IPS-NIHi7 (cell line): ENCODE data around the gene ACTRT2.

Experiments
- DNase-seq: peaks from one replicate; pipeline ENCODE4 v3.0.0; 2012; ENCODE audit warnings: mixed read lengths; ENCODE audit errors: extremely low spot score

Gene ACTRT2

DNA sequence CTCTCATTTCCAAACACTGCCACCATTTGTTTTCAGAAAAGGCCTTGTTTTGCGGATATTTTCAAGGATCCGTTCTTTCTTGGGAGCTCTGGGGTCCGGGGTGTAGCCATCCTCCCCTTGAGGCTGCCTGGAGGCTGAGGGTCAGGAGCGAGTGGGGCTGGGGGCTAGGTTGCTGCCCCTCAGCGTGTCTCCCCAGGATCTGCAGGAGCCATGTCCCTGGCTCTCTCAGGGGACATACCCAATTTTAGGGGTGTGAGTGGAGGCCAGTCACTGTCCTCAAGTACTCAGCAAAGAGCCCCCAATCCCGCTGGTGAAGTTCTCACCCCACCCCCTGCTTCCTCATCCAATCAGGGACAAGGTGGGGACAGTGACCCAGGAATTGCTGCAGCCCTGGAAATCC, 32.7 kb downstream of the ACTRT2 start:
- no peak for DNase-seq

DNA sequence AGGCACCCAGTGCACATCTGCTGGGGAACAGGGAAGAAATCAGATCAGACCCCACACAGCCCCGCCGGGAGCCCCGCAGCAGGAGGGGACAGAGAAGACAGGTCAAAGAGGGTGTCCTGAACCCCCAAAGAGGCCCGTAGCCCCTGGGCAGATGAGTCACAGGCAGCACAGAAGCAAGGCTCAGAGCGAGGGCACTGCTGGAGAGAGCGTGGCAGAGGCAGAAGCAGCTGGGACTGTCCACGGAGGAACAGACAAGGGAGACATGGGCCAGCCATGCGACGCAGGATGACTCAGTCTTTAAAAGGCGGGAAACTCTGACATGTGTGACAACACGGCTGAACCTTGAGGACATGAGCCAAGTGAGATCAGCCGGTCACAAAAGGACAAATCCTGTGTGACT, 33.2 kb downstream of the ACTRT2 start:
- no peak for DNase-seq

- no peak for DNase-seq
These were observed 33.8 kb downstream of the ACTRT2 start for GRCh38 chr1:3055051-3055450.

DNA sequence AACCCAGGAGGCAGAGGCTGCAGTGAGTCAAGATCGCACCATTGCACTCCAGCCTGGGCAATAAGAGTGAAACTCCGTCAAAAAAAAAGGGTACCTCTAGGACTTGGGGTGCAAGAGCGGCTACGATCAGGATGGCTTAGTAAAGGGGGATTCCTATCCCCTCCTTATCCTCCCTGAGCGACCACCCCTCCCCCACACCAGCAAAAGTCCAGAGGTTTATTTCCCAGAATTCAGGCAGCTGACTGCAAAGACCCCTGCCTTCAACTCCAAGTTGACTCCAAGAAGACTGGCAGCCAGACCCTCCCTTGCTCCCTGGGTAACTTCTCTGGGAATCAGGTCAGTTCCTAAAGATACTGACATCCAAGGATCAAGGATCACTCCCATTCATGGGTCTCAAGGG, 35.4 kb downstream of the ACTRT2 start:
- DNase-seq = no peak

- DNase-seq = no peak
These were observed 37.2 kb downstream of the ACTRT2 start for GRCh38 chr1:3058263-3059030.

DNA sequence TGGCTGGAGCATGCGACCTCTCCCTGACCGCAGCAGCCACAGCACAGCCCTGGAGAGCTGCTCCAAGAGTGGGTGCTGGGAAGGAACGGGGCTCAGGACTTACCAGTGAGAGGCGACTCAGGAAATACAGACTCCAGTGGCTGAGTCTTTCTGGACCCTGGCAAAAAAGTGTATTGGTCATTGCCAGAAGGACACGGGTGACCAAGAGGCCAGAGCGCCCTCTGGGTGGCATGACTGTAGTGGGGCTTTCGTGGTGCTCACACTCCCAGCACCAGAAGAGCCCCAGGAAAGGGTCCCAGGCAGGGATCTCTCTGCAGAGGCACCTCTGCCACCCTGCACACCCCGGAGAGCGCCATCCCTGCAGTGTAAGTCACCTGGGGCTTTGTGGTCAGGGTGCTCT, 38.9 kb downstream of the ACTRT2 start:
- DNase-seq = no peak

DNA sequence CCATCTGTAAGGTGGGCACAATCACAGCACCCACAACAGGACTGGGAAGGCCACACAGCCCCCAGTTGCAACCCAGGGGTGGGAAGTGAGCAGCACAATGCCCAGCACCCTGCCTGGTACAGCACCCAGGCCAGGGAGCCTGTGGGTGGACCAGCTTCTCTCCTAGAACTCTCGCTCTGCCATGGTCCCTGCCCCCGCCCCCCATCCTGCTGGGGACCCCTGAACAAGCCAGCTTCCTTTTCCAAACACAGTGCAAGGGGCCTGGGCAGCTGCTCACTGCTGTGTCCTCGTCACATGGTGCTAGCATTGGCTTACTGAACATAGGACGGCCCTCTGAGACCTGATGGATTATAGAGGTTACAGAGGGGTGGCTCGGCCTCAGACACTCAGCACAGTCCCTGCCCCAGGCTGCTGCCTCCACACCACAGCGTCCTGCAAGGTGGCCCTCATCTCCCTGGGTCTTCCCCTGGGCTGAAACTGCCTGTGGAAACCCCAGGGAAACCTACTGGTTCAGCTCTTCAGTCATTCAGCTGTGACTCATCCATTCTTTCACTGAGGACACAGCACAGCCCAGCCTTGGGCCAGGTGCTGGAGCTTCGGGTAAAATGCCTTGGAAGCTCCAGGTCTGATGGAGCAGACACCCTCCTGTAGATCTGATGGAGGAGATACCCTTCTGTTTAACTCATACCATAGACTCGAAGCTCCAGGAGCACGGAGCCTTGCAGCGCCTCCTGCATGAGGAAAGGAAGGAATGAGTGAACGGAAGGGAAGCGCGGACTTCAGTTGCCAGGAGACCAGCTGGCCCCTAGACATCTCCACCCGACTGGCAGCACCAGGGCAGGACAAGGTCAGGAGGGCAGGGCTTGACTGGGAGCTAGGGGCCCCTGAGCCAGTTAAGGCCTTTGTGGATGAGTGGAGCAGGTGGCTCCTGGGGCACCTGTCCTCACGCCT, 39.6 kb downstream of the ACTRT2 start:
- DNase-seq = no peak

GRCh38 chr1:3061566-3061965, 40.3 kb downstream of the ACTRT2 start:
- DNase-seq = no peak

GRCh38 chr1:3061981-3062615, 40.8 kb downstream of the ACTRT2 start:
- DNase-seq = no peak

DNA sequence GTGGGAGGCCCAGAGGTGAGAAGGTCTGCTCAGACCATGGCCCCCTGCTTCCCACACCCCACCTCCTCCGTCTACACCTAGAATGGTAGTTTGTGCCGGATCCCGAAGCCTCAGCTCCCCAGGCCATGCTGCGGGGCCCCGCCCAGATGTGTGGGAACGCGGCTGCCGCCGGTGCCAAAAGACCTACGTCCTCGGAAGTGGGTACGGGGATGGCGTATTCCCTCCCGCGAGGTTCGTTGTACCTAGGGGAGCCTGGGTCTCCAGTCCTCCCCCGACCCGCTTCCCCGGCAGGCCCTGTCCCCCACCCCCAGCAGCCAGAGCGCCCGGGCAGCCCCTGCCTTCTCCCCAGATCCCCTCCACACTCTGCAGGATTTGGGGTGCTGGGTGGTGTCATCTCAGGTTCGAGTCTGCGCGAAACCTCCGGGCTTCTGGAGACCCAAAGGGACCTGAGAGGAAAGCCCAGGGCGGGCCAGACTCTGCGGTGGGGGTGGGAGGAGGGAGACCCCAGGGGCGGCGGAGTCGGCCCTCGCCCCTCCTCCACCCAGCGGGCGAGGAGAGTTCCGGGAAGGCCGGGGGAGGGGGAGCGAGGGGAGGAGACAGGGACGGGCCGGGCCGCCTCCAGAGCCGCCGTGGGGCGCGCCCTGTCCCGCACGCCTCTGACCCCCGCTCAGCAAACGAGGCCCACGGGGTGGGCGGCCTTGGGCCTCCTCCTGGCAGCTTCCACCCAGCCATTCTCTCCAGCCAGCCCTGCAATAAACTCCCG, 41.5 kb downstream of the ACTRT2 start:
- DNase-seq = no peak

DNA sequence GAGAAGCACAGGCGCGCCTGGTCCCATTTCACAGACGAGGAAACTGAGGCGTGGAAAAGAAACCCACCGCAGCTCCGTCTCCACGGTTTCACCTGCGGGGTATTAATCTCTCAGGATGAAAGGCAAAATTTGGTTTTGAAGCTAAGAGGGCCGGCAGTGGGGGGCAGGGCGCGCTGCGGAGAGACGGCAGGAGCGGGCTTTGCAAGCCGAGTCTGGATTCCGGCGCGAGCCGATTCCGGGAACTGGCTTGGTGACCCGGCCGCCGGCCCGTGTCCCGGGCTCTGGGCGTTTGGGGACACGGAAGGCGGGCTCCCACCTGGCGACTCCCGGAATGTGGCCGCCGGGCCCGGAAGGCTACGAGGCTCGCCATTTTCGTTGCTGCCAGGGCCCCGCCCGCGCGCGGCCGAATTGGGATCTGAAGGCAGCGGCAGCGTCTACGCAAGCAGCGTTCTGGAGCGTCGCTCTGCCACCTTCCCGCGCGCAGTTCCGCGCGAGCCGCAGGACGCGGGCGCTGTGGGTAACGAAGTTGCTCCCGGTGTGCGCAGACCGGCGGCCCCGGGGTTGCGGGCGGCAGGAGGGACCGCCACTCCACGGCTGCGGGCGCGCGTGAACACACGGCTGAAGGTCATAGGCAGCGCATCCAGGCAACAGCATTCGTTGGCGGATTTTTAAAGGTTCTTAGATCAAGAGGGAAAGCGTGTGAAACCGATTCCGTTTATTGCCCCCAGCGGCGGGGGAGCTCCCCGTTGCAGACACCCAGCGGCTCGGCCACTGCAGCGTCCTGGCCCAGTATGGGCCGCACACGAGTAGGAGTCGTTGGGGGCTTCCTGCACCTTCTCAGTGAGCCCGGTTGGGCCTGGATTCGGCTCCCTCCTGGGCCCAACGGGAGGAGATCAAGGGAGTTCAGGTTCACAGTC, 42.4 kb downstream of the ACTRT2 start:
- no peak for DNase-seq

GRCh38 chr1:3064296-3064850, 43.1 kb downstream of the ACTRT2 start:
- DNase-seq = no peak

- DNase-seq = no peak
These were observed 43.6 kb downstream of the ACTRT2 start for GRCh38 chr1:3064901-3065300.

- DNase-seq = no peak
These were observed 44.1 kb downstream of the ACTRT2 start for GRCh38 chr1:3065396-3065795.

- no peak for DNase-seq
These were observed 44.5 kb downstream of the ACTRT2 start for GRCh38 chr1:3065797-3066196.

DNA sequence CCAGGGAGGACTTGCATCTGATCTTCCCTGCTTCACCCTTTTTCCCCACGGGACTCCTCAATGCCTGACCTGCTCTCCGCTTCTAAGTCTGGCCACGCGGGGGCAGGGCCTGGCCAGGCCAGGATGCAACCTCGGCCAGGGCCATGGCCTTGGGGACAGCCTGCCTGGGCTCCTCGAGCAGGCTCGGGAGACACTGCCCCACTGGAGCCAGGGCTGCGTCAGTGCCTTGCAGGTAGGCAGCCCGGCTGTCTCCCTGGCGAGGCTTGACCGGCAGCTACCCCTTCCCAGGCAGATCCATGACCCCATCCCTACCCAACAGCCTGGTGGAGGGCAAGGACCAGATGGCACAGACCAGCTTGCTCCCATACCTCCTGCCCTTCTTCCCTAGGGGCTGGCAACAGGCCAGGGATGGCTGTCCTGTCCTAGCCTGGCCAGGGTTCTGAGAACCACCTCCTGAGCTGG, 45.0 kb downstream of the ACTRT2 start:
- DNase-seq = no peak

- no peak for DNase-seq
These were observed 45.6 kb downstream of the ACTRT2 start for GRCh38 chr1:3066826-3067225.

DNA sequence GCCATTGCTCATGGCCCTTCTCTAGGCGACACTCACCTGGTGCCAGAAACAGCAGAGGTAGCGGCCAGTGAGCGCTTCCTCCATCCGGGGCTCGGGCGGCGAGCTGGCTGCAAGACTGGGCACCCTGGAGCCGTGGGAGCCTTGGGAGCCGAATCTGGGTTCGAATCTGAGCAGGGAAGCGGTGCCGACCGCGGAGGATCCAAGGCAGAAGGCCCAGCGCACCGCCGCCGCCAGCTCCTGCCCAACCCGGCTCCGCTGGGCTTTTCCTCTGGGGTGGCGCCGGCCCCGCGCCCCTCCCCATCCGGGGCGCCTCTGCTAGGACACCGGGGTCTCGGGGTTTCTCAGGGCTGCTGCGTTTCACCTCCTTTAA, 46.0 kb downstream of the ACTRT2 start:
- DNase-seq = no peak

DNA sequence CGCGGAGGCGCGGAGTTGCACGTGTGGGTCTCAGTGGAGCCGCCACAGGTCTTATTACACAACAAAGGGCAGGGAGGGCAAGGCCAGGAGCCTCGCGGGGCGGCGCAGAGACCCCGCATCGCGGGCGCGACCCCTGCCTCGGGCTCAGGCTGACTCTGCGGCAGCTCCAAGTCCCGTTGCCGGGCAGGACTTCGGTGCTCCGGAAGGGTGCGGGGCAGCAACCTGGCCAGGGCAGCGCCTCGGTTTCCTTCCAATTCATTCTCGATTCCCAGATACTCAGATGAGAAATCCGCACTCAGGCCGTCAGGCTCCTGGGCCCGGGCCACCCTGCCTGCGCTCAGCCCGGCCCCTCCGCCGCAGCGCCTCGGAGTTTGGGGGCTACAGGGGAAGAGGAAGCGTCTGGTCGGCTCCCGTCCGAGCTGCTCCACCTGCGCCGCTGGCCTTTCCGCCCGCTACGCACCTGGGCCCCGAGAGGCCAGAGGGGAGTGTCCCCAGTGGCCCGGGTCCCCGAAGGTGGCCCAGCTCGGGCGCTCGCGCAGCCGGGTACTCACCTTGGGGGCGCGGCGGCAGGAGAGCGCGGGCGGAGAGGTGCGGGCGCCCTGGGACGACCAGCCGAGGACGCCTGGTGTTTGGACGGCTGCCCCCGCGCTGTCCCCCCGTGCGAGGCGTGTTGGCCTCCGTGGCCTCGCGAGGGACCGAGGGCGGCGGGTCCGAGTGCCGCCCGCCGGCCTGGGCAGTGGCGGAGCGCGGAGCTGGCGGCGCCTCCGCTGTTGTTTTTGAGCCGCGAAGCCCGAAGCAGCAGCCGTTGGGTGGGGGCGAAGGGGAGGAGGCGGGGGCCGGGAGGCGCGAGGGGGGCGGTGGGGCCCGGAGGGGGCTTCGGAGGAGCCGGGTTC, 46.6 kb downstream of the ACTRT2 start:
- DNase-seq = no peak
